ENCODE data around the gene GCK. TPM values are rescaled to one million over a fixed set of nuclear protein-coding genes. Genes with fewer than 3 reads are reported as not detected.

GCK gene
- total RNA-seq, 2 donors from 2014 or later: 0.24 TPM; not detected in 1

DNA sequence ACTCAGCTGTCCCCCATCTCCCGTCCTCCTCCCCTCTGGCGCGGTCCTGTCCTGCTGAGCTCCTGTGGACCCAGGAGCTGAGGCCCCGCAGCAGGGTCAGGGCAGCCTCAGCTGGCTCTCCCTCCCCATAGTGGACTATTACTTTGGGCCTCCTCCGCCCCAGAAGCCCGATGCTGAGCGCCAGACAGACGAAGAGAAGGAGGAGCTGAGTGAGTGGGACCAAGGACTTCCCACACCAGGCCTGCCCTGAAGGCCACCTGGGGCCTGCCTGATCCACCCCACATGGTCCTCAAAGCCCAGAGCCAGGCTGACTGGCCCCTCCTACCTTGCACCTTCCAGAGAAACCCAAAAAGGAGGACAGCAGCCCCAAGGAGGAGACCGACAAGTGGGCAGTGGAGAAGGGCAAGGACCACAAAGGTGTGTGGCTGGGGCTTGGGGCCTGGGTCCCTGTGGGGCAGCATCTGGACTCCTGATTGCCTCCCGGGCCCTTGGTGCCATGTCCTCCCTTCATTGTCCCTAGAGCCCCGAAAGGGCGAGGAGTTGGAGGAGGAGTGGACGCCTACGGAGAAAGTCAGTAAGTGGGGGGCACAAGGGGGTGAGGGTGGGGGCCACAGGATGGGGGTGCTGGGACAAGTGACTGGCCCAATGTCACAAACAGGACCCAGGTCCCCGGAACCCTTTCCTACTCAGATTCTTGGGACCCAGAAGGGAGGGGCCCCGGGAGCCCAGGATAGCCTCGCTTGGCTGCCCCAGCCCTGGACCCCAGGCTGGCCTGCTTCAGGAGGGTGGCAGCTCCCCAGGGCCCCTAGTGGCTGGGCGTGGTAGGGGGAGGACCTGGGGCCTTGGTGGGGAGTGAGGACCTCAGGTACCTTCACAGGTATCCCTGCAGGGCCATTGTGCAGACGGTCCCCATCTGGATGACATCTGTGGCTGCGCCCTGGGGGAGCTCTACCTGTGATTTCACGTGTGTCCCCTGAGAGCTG, 80.2 kb downstream of the GCK start:
- no peak for ATAC-seq
- Mint-ChIP-seq H3K9me3 (no peaks in the 10 kb centered on the region), H3K4me1 (ENCODE audit: low read depth in 2 of 2) (peaks cover 6 to 11% of the 10 kb centered on the region in 2 donors), H3K27ac (no peak overlapping the region), H3K27me3 (peaks cover 5 to 13% of the 10 kb centered on the region in 2 donors), H3K36me3 (no peaks in the 10 kb centered on the region), H3K4me3 (no peak overlapping the region)
- DNase-seq (ENCODE audit: low spot score): no peak

GRCh38 chr7:44107961-44108767, 81.1 kb downstream of the GCK start:
- Mint-ChIP-seq H3K9me3 (no peaks in the 10 kb centered on the region), H3K4me3 (no peak overlapping the region), H3K36me3 (no peaks in the 10 kb centered on the region), H3K27ac (no peak overlapping the region), H3K4me1 (ENCODE audit: low read depth in 2 of 2) (peaks cover 10 to 15% of the 10 kb centered on the region in 2 donors), H3K27me3 (peaks cover 7 to 18% of the 10 kb centered on the region in 2 donors)
- ATAC-seq (no peak), DNase-seq (ENCODE audit: low spot score) (no peak)

DNA sequence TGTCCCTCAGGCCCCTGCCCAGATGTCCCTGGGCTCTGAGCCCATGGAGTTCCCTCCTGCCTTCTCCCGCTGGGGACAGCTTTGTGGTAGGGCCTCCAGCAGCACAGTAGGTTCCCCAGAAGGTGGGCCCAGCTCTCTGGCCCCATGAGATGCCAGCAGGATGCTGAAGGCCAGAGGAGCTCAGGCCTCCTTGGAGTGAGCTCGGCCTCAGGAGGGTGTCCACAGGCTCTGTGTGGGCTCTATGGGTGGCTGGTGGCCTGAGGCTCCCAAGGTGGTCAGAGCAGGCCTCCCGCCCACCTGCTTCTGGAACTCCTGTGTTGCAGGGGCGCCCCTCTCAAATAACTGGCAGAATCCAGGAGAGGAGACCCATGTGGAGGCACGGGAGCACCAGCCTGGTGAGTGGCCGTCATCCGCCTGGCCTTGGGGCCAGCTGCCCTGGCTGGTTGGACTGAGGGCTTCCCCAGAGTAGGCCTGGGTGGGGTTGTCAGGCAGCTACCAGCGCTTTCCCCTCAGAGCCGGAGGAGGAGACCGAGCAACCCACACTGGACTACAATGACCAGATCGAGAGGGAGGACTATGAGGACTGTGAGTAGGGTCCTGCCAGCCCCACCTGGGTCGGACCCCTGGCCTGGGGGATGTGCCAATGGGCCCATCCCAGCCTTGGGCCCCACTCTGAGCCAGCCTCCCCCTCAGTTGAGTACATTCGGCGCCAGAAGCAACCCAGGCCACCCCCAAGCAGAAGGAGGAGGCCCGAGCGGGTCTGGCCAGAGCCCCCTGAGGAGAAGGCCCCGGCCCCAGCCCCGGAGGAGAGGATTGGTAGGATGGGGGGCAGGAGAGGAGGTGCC, 81.9 kb downstream of the GCK start:
- no peaks in the 10 kb centered on the region for H3K36me3 Mint-ChIP-seq
- H3K4me1 Mint-ChIP-seq (ENCODE audit: low read depth in 2 of 2): peaks cover 10 to 16% of the 10 kb centered on the region in 2 donors
- DNase-seq (ENCODE audit: low spot score) (no peak), ATAC-seq (no peak)
- no peak overlapping the region for H3K27ac Mint-ChIP-seq
- H3K9me3 Mint-ChIP-seq: no peaks in the 10 kb centered on the region
- no peak overlapping the region for H3K4me3 Mint-ChIP-seq
- peaks cover 9 to 20% of the 10 kb centered on the region in 2 donors for H3K27me3 Mint-ChIP-seq

- DNase-seq (ENCODE audit: low spot score): no peak
- H3K4me1 Mint-ChIP-seq (ENCODE audit: low read depth in 2 of 2): peaks cover 10 to 16% of the 10 kb centered on the region in 2 donors
- no peaks in the 10 kb centered on the region for H3K9me3 Mint-ChIP-seq
- H3K27me3 Mint-ChIP-seq: peaks cover 11 to 20% of the 10 kb centered on the region in 2 donors
- no peak for ATAC-seq
- H3K27ac Mint-ChIP-seq: no peak overlapping the region
- no peaks in the 10 kb centered on the region for H3K36me3 Mint-ChIP-seq
- no peak overlapping the region for H3K4me3 Mint-ChIP-seq
Measured at GRCh38 chr7:44106311-44107065, 82.8 kb downstream of the GCK start.

DNA sequence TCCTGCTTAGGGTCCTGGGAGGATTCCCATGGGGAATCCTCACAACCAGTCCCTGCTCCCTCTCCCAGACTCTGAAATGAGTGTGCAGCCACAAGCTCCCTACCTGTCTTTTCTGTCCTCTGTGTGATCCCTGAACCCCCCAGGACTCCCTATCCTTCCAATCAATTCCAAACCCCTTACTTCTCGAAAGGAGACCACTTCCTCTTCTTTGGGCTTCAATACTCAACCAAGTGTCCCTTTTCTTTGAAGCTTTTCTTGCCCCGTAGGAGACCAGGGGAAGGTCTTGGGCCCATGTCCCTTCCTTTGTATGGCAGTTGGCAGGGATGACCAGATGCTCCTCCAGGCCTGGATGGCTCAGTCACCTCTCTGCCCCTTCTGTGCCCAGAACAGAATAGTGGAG, 83.4 kb downstream of the GCK start:
- no peak for DNase-seq (ENCODE audit: low spot score)
- peaks cover 10 to 16% of the 10 kb centered on the region in 2 donors for H3K4me1 Mint-ChIP-seq (ENCODE audit: low read depth in 2 of 2)
- peak overlapping the region; percentile 40 for H3K4me3 Mint-ChIP-seq
- no peaks in the 10 kb centered on the region for H3K9me3 Mint-ChIP-seq
- H3K36me3 Mint-ChIP-seq: no peaks in the 10 kb centered on the region
- peaks cover 11 to 20% of the 10 kb centered on the region in 2 donors for H3K27me3 Mint-ChIP-seq
- no peak for ATAC-seq
- H3K27ac Mint-ChIP-seq: peak overlapping the region in 1 of 2 donors; percentile 47

- DNase-seq (ENCODE audit: low spot score) (no peak), ATAC-seq (peak in 1 of 2 donors; percentile 16)
- Mint-ChIP-seq H3K36me3 (no peaks in the 10 kb centered on the region), H3K9me3 (no peaks in the 10 kb centered on the region), H3K4me1 (ENCODE audit: low read depth in 2 of 2) (peaks cover 10 to 16% of the 10 kb centered on the region in 2 donors), H3K4me3 (peak overlapping the region; percentile 76), H3K27ac (peak overlapping the region in 1 of 2 donors; percentile 47), H3K27me3 (peaks cover 11 to 20% of the 10 kb centered on the region in 2 donors)
Measured at GRCh38 chr7:44104860-44105771, 84.1 kb downstream of the GCK start.

- no peak for DNase-seq (ENCODE audit: low spot score)
- no peaks in the 10 kb centered on the region for H3K36me3 Mint-ChIP-seq
Measured at GRCh38 chr7:44103923-44104859, 85.0 kb downstream of the GCK start, which contains the start of gene AEBP1. AEBP1 (plus strand) TSS chr7:44104345; CDS start chr7:44104666, 321 bp downstream.

GRCh38 chr7:44103566-44103922, 85.7 kb downstream of the GCK start:
- peak overlapping the region; percentile 40 for H3K4me3 Mint-ChIP-seq
- H3K9me3 Mint-ChIP-seq: no peaks in the 10 kb centered on the region
- ATAC-seq (no peak), DNase-seq (ENCODE audit: low spot score) (peak; percentile 46)
- peaks cover 11 to 20% of the 10 kb centered on the region in 2 donors for H3K27me3 Mint-ChIP-seq
- H3K36me3 Mint-ChIP-seq: no peaks in the 10 kb centered on the region
- H3K4me1 Mint-ChIP-seq (ENCODE audit: low read depth in 2 of 2): peaks cover 10 to 16% of the 10 kb centered on the region in 2 donors
- H3K27ac Mint-ChIP-seq: no peak overlapping the region

More at GRCh38 chr7:44103923-44104859, 85.0 kb downstream of the GCK start, which contains the start of gene AEBP1:
- peak within 1 kb of the TSS; percentile 76 for H3K4me3 Mint-ChIP-seq
- H3K27me3 Mint-ChIP-seq: peaks cover 11 to 20% of the 10 kb centered on the region in 2 donors
- peak within 1 kb of the TSS in 1 of 2 donors; percentile 47 for H3K27ac Mint-ChIP-seq
- H3K9me3 Mint-ChIP-seq: no peaks in the 10 kb centered on the region
- peak; percentile 54 to 66 for ATAC-seq
- peaks cover 10 to 16% of the 10 kb centered on the region in 2 donors for H3K4me1 Mint-ChIP-seq (ENCODE audit: low read depth in 2 of 2)

DNA sequence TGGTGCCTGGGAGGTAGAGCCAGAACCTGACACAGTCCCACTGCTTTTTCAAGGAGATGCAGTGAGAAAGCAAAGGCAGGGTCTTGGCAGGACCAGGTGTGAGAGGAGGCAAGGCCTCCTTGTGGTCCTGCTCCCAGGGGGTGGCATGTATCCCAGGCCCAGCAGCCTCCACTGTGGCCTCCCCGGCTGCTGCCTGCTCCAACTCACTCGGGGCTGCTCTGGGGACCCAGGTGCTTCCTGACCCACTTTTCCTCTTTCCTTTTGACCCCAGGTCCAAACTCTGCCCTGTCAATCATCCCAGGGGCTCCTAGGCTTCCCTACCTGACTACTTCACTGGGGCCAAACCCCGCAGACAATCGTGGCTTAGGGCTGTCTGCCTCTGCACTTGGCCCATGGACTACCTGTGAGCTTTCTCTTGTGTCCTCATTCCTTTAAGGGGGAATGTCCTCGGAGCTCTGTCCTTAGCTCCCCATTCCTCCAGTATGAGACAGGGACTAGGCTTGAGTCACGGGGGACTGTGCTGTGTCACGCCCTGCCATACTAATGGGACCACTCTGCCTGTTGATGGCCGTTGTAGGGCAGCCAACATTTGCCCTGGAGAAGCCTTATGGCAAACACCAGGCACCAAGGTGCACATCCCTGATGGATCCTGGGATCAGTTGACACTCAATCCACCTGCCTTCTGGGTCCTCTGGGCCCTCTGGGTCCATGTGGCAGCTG, 86.2 kb downstream of the GCK start:
- ATAC-seq (no peak), DNase-seq (ENCODE audit: low spot score) (no peak)
- peaks cover 10 to 16% of the 10 kb centered on the region in 2 donors for H3K4me1 Mint-ChIP-seq (ENCODE audit: low read depth in 2 of 2)
- no peak overlapping the region for H3K27ac Mint-ChIP-seq
- no peaks in the 10 kb centered on the region for H3K36me3 Mint-ChIP-seq
- H3K9me3 Mint-ChIP-seq: no peaks in the 10 kb centered on the region
- H3K4me3 Mint-ChIP-seq: peak overlapping the region; percentile 40
- H3K27me3 Mint-ChIP-seq: peaks cover 11 to 20% of the 10 kb centered on the region in 2 donors

DNA sequence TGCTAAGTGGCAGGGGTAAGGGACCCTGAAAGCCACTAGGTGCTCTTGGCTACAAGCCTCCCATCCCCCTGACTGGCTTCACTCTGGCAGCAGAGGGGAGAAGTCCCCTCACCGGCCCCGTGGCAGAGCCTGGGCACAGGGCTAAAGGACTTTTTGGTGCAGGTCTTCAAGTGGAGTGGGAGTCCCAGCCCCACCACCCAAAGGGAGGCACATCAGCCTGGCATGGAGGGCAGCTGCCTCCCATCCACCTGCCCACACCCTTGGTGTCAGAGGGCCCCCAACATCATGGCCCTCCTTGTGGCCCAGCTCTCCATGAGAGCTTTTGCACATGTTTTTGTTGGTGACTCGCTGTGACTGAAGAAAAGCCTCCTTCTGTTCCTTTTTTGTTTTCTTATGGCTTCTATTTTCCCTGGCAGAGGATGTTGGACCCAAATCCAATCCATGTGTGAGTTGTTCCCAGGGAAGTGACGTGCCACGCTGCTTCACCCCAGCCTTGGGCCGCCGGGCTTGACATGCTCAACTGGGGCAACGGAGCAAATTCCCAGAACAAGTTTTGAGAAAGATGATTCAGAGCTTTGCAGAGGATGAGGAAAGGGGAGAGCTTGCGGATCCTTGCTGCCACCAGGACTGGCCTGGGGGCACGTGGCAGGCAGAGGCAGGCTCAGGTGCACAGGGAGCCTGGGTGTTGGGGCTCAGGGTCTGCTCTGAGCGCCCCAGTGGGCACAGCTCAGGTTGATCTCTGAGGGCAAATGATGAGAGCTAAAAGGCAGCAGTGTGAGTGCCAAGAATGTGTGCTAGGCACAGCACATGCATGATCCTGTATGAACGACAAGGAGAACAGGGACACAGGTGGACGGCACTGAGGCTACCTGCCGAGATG, 87.0 kb downstream of the GCK start:
- Mint-ChIP-seq H3K36me3 (no peaks in the 10 kb centered on the region), H3K4me3 (no peak overlapping the region), H3K27ac (no peak overlapping the region), H3K4me1 (ENCODE audit: low read depth in 2 of 2) (peaks cover 10 to 16% of the 10 kb centered on the region in 2 donors), H3K9me3 (no peaks in the 10 kb centered on the region), H3K27me3 (peaks cover 11 to 20% of the 10 kb centered on the region in 2 donors)
- ATAC-seq (no peak), DNase-seq (ENCODE audit: low spot score) (no peak)

Data from natural killer cell treated with Interleukin-12 subunit alpha and Interleukin-12 subunit beta and Interleukin-15 and Interleukin-18, amount 100 ng/mL, for 72 hours (primary cell).